ENCODE data around the gene CLPTM1L.

- TF ChIP-seq CTCF (IDR thresholded peaks at IDR 0.05): no peak
- no peak for TF ChIP-seq POLR2A (IDR thresholded peaks at IDR 0.05)
- TF ChIP-seq EP300 (IDR thresholded peaks at IDR 0.05): no peak
Measured at GRCh38 chr5:1299511-1299850, 45.4 kb downstream of the CLPTM1L start.

Measured in tibial nerve (tissue), 4 donors.